Thoracic aorta (tissue), 2 donors: ENCODE data around the gene RABIF. TPM values are rescaled to one million over a fixed set of nuclear protein-coding genes. Genes with fewer than 3 reads are reported as not detected.

Experiments
- ATAC-seq: fragments of 150-250 bp; one replicate; pipeline ENCODE4 v1.8.0; 2017; ENCODE audit warnings: low read depth; ENCODE audit not compliant: insufficient number of reproducible peaks, low FRiP score
- DNase-seq: peaks from one replicate; pipeline ENCODE4 v3.0.0-alpha.2; 2020; ENCODE audit warnings: low spot score
- H3K27ac ChIP-seq, 2 donors: fragments of 200-600 bp; sonication (generic); 1 replicate in 1 of 2; 2 replicates in 1 of 2; pipeline ENCODE4 v1.5.1; 2016; ENCODE audit warnings: mild to moderate bottlenecking in 2 of 2, moderate library complexity in 2 of 2
- H3K27me3 ChIP-seq: fragments of 200-600 bp; sonication (generic); replicated peaks from 2 replicates; pipeline ENCODE4 v1.6.0; 2016; ENCODE audit warnings: mild to moderate bottlenecking; ENCODE audit not compliant: insufficient read depth
- H3K36me3 ChIP-seq: fragments of 200-600 bp; sonication (generic); one replicate; pipeline ENCODE4 v1.5.1; 2016
- H3K4me1 ChIP-seq, 2 donors: fragments of 200-600 bp; sonication (generic); 1 replicate in 1 of 2; 2 replicates in 1 of 2; pipeline versions ENCODE4 v1.5.1 to v1.6.0; 2016; ENCODE audit warnings: low read depth in 2 of 2, mild to moderate bottlenecking in 1 of 2; ENCODE audit not compliant: control insufficient read depth in 1 of 2
- H3K4me3 ChIP-seq: fragments of 200-600 bp; sonication (generic); 2 replicates; pipeline ENCODE4 v1.5.1; 2016; ENCODE audit warnings: mild to moderate bottlenecking
- H3K9me3 ChIP-seq: fragments of 200-600 bp; sonication (generic); 2 replicates; pipeline ENCODE4 v1.5.1; 2016
- CTCF ChIP-seq: fragments of 200-600 bp; sonication (generic); IDR thresholded peaks from one replicate; pipeline ENCODE4 v1.5.1; 2019; ENCODE audit warnings: antibody characterized with exemption
- total RNA-seq, 2 donors: library from RNA; depleted of rRNA; stranded (reverse); fragments of >200 nt; gene quantifications; one replicate each; pipeline versions ENCODE4 v1.1.0 to v1.2.3, GENCODE V29; 2016

The RABIF gene
- total RNA-seq, 2 donors from 2014 or later = 5.0 to 6.0 TPM

- Histone ChIP-seq H3K4me1 (no peaks in the 10 kb centered on the region), H3K4me3 (no peak overlapping the region), H3K27me3 (no peaks in the 10 kb centered on the region), H3K36me3 (no peaks in the 10 kb centered on the region), H3K27ac (no peak overlapping the region), H3K9me3 (no peaks in the 10 kb centered on the region)
- TF ChIP-seq CTCF = no peak
- ATAC-seq (no peak), DNase-seq (no peak)
These were observed 45.9 kb downstream of the RABIF start for GRCh38 chr1:202843081-202843480.

GRCh38 chr1:202837746-202838262, 51.1 kb downstream of the RABIF start:
- Histone ChIP-seq H3K27me3 (no peaks in the 10 kb centered on the region), H3K4me1 (no peaks in the 10 kb centered on the region), H3K4me3 (no peak overlapping the region), H3K27ac (no peak overlapping the region), H3K36me3 (no peaks in the 10 kb centered on the region), H3K9me3 (no peaks in the 10 kb centered on the region)
- DNase-seq (no peak), ATAC-seq (no peak)
- TF ChIP-seq CTCF = no peak

GRCh38 chr1:202836623-202837403, 52.1 kb downstream of the RABIF start:
- DNase-seq (no peak), ATAC-seq (no peak)
- Histone ChIP-seq H3K9me3 (no peaks in the 10 kb centered on the region), H3K36me3 (no peaks in the 10 kb centered on the region), H3K27me3 (no peaks in the 10 kb centered on the region), H3K4me3 (no peak overlapping the region), H3K4me1 (no peaks in the 10 kb centered on the region), H3K27ac (no peak overlapping the region)
- TF ChIP-seq CTCF = no peak

GRCh38 chr1:202835548-202836072, 53.3 kb downstream of the RABIF start:
- H3K9me3 ChIP-seq = no peaks in the 10 kb centered on the region
- H3K4me1 ChIP-seq = no peaks in the 10 kb centered on the region
- no peak for TF ChIP-seq CTCF
- ATAC-seq (no peak), DNase-seq (no peak)
- H3K27me3 ChIP-seq = no peaks in the 10 kb centered on the region
- no peaks in the 10 kb centered on the region for H3K36me3 ChIP-seq
- no peak overlapping the region for H3K27ac ChIP-seq
- no peak overlapping the region for H3K4me3 ChIP-seq

- no peaks in the 10 kb centered on the region for H3K9me3 ChIP-seq
- H3K4me3 ChIP-seq = no peak overlapping the region
- DNase-seq (no peak), ATAC-seq (no peak)
- no peaks in the 10 kb centered on the region for H3K36me3 ChIP-seq
- no peak overlapping the region for H3K27ac ChIP-seq
- no peak for TF ChIP-seq CTCF
- H3K27me3 ChIP-seq = no peaks in the 10 kb centered on the region
- H3K4me1 ChIP-seq = no peaks in the 10 kb centered on the region
These were observed 54.0 kb downstream of the RABIF start for GRCh38 chr1:202834771-202835547.
